A549 treated with CORT108297 at 1 μM for 4 hours (cell line): ENCODE results near the gene CCNH. TPM values are rescaled to one million over a fixed set of nuclear protein-coding genes. Genes with fewer than 3 reads are reported as not detected.

ENCODE experiments used
- total RNA-seq: library from RNA; stranded (reverse); fragments of 200-300 nt; extraction: Qiagen RNA extraction; gene quantifications from 5 replicates; pipeline ENCODE4 v1.2.3, GENCODE V29; 2022

Gene CCNH
- total RNA-seq: 39.4 to 58.2 TPM (median 40.8 TPM) in 5 replicates

DNA sequence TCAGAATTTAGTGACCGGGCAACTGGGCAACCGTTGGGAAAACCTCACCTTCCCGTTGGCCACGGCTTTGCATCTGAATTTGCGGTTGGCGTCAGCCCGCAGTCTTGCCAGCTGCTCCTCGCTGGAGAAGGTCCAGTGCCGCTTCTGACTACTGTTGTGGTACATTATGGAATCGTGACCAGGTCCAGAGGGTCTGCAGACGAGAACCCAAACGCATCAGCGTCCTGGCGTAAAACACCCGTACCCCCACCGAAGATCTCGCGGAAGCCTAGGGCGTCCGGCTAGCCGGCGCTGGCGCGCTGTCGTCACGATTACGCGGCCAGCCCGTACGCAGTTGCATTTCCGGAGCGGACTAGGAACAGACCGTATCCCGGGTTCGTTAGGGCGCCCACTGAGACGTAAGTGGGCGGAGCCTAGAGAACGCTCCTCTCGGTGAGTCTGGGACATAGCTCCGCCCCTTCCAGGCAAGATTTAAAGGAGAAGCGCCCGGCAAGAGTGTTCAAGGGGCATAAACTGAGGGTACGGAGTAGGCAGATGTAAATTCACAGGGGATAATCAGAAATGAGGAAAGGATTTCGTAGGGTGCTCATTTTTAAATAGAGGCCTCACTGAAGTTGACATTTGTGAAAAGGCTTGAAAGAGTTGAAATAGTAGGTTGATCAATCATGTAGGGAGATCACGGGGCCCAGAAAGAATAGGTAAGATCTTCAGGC is at the start of gene CCNH:
TSS of gene CCNH (minus strand) at position 301 of the 713 bp plus-strand sequence. CDS start at position 165, 136 bp downstream.

Other genes with a start within 250 kb of the CCNH start
- gene RASA1, start 145.0 kb downstream of the CCNH start, total RNA-seq: 18.7 to 26.1 TPM (median 23.5 TPM) in 5 replicates